HG02970 (cell line): ENCODE data around the gene MCRS1.
"Not testable (repeated sequence)": the region's sequence is repeated elsewhere in the genome, so short reads cannot be mapped to it uniquely, and the experiment has no call there.

Experiments
- ATAC-seq: cut with Tn5 transposase; IDR thresholded peaks from one replicate; pipeline ENCODE4 v1.9.1; 2021; ENCODE audit warnings: mild to moderate bottlenecking, moderate library complexity, moderate number of reproducible peaks; ENCODE audit not compliant: unreplicated experiment, low FRiP score

The MCRS1 gene

GRCh38 chr12:49567611-49568441 is at the start of gene MCRS1:
Gene MCRS1, minus strand, starts transcription at chr12:49568142. Its CDS starts 1,411 bp downstream, at chr12:49566731.
- ATAC-seq, result peak; percentile 70

GRCh38 chr12:49616533-49617219 is 48.7 kb upstream of the MCRS1 start:
- ATAC-seq, result no peak

- no peak for ATAC-seq
Observed at GRCh38 chr12:49615725-49616124, 47.8 kb upstream of the MCRS1 start.

- no peak for ATAC-seq
Observed at GRCh38 chr12:49612210-49612609, 44.3 kb upstream of the MCRS1 start.

GRCh38 chr12:49610785-49611184 is 42.8 kb upstream of the MCRS1 start:
- ATAC-seq, result not testable (repeated sequence)

- no peak for ATAC-seq
Observed at GRCh38 chr12:49609875-49610154, 41.9 kb upstream of the MCRS1 start.

- no peak for ATAC-seq
Observed at GRCh38 chr12:49609059-49609874, 41.3 kb upstream of the MCRS1 start.

GRCh38 chr12:49605539-49605938 is 37.6 kb upstream of the MCRS1 start, which contains the start of gene FAM186B:
Gene FAM186B, minus strand, starts transcription at chr12:49605639. Its CDS starts 162 bp downstream, at chr12:49605477.
- ATAC-seq, result not testable (repeated sequence)

GRCh38 chr12:49604856-49605255 is 36.9 kb upstream of the MCRS1 start:
- ATAC-seq, result no peak

GRCh38 chr12:49603721-49604120 is 35.8 kb upstream of the MCRS1 start:
- no peak for ATAC-seq

- no peak for ATAC-seq
Observed at GRCh38 chr12:49599961-49600360, 32.0 kb upstream of the MCRS1 start.

GRCh38 chr12:49598527-49598926 is 30.6 kb upstream of the MCRS1 start:
- no peak for ATAC-seq

GRCh38 chr12:49588721-49589516 is 21.0 kb upstream of the MCRS1 start:
- no peak for ATAC-seq

GRCh38 chr12:49588281-49588680 is 20.3 kb upstream of the MCRS1 start:
- no peak for ATAC-seq

GRCh38 chr12:49587174-49587908 is 19.4 kb upstream of the MCRS1 start:
- no peak for ATAC-seq

- no peak for ATAC-seq
Observed at GRCh38 chr12:49585477-49586459, 17.8 kb upstream of the MCRS1 start.

GRCh38 chr12:49584591-49584990 is 16.6 kb upstream of the MCRS1 start:
- ATAC-seq, result no peak

- no peak for ATAC-seq
Observed at GRCh38 chr12:49583366-49584094, 15.6 kb upstream of the MCRS1 start.
